ENCODE measurements around the gene ARHGAP22.

- TF ChIP-seq CTCF (conservative IDR thresholded peaks at IDR 0.05 in 1 of 2, IDR thresholded peaks at IDR 0.05 in 1 of 2; ENCODE audit: extremely low read depth in 1 of 2, insufficient read depth in 1 of 2, low read depth in 1 of 2, low read length in 2 of 2) (no peak), EZH2 (IDR thresholded peaks at IDR 0.05; ENCODE audit: borderline replicate concordance, low read length) (no peak)
Observed at GRCh38 chr10:48514916-48515315, 90.0 kb downstream of the ARHGAP22 start.
